Naive thymus-derived CD8-positive, alpha-beta T cell (primary cell): Measurements from ENCODE around the gene RAVER1. TPM values are rescaled to one million over a fixed set of nuclear protein-coding genes. Genes with fewer than 3 reads are reported as not detected.
A peak's percentile ranks its signal among the peaks of the same experiment; 100 is the strongest.

Source experiments
- ATAC-seq, 2 donors: fragments of 150-1000 bp; cut with Tn5 transposase in 1 of 2; sonication (Bioruptor Pico), chemical (Tn5 transposase) in 1 of 2; 1 replicate in 1 of 2; 2 replicates in 1 of 2; pipeline ENCODE4 v1.10.0; 2021; ENCODE audit warnings: mild to moderate bottlenecking in 2 of 2, moderate library complexity in 2 of 2
- POLR2A ChIA-PET: fragments of 350-600 bp; sonication (Branson Sonifier 250); formaldehyde crosslinking; loops from one replicate; lab custom pipeline; 2021; ENCODE audit warnings: antibody characterized with exemption; lab: Charles Lee
- DNase-seq, 10 donors: peaks; one replicate each; pipeline versions ENCODE4 v3.0.0 to v3.0.0-alpha.2; 2020 to 2022
- H3K27ac Mint-ChIP-seq, 10 donors: one replicate each; pipeline ENCODE4 v1.8.0; 2020 to 2022; ENCODE audit warnings: mild to moderate bottlenecking in 10 of 10, mixed read lengths in 10 of 10, moderate library complexity in 4 of 10, inconsistent platforms in 1 of 10
- H3K27me3 Mint-ChIP-seq, 5 donors: one replicate each; pipeline ENCODE4 v1.8.0; 2021 to 2022; ENCODE audit warnings: mixed read lengths in 5 of 5
- H3K36me3 Mint-ChIP-seq, 3 donors: one replicate each; pipeline ENCODE4 v1.8.0; 2020 to 2022; ENCODE audit warnings: mixed read lengths in 3 of 3, mild to moderate bottlenecking in 2 of 3, inconsistent platforms in 1 of 3
- H3K4me1 Mint-ChIP-seq, 4 donors: one replicate each; pipeline ENCODE4 v1.8.0; 2021 to 2022; ENCODE audit warnings: mixed read lengths in 4 of 4
- H3K4me3 Mint-ChIP-seq, 10 donors: one replicate each; pipeline ENCODE4 v1.8.0; 2020 to 2022; ENCODE audit warnings: mild to moderate bottlenecking in 10 of 10, mixed read lengths in 10 of 10, moderate library complexity in 6 of 10, inconsistent platforms in 1 of 10
- H3K9me3 Mint-ChIP-seq, 9 donors: one replicate each; pipeline ENCODE4 v1.8.0; 2020 to 2022; ENCODE audit warnings: mixed read lengths in 9 of 9, mild to moderate bottlenecking in 3 of 9, inconsistent platforms in 1 of 9, moderate library complexity in 1 of 9
- polyA plus RNA-seq, 3 donors: library from polyadenylated mRNA; unstranded; fragments of 300-500 nt; fragmentation: Illumina TruSeq; gene quantifications; one replicate each; pipeline ENCODE4 v1.2.3, GENCODE V29; 2021
- total RNA-seq, 8 experiments: library from RNA in 2 of 8; stranded (reverse) in 2 of 8; gene quantifications; one replicate each; pipeline ENCODE4 v1.2.3 and lab custom pipeline; 2021 to 2026

The RAVER1 gene
- total and polyA plus RNA-seq, 5 experiments from 2014 or later: 11.2 to 55.8 (median 23.6) TPM

- no peak for ATAC-seq
These were observed 61.7 kb downstream of the RAVER1 start for GRCh38 chr19:10271543-10272086.

DNA sequence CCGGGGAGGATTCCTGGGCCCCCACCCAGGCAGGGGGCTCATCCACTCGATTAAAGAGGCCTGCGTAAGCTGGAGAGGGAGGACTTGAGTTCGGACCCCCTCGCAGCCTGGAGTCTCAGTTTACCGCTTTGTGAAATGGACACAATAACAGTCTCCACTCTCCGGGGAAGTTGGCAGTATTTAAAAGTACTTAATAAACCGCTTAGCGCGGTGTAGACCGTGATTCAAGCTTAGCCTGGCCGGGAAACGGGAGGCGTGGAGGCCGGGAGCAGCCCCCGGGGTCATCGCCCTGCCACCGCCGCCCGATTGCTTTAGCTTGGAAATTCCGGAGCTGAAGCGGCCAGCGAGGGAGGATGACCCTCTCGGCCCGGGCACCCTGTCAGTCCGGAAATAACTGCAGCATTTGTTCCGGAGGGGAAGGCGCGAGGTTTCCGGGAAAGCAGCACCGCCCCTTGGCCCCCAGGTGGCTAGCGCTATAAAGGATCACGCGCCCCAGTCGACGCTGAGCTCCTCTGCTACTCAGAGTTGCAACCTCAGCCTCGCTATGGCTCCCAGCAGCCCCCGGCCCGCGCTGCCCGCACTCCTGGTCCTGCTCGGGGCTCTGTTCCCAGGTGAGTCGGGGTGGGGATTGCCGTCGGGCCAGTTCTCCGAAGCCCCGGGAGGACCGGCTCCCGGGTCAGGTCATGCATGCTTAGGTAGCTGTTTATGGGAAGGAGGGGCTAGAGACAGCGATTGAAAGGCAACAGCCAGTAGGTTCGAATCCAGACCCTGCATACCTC lies 62.5 kb downstream of the RAVER1 start, which contains the start of gene ICAM1:
TSS of gene ICAM1 (plus strand) at position 505 of the 779 bp plus-strand sequence. CDS start at position 545, 40 bp downstream.
- ATAC-seq (peak; percentile 61 to 64), DNase-seq (peak; percentile 41 to 76 (median 60))
- Mint-ChIP-seq H3K4me3 (peak within 1 kb of the TSS; percentile 76 to 88 (median 84)), H3K27me3 (no peaks in the 10 kb centered on the region), H3K36me3 (peaks cover 0 to 12% (median 0%) of the 10 kb centered on the region in 3 donors), H3K27ac (peak within 1 kb of the TSS; percentile 75 to 92 (median 88)), H3K9me3 (no peaks in the 10 kb centered on the region), H3K4me1 (peaks cover 6 to 30% (median 25%) of the 10 kb centered on the region in 4 donors)
- POLR2A ChIA-PET: interaction anchor here (0.5 to 3.8 kb wide), 23 partner anchors 9 to 164 kb away, joined by 3 to 52 read pairs (median 4); partner anchors contain the start of genes CDC37, ICAM5, MRPL4 and PPAN

More at GRCh38 chr19:10271543-10272086, 61.7 kb downstream of the RAVER1 start:
- H3K27me3 Mint-ChIP-seq: no peaks in the 10 kb centered on the region
- no peaks in the 10 kb centered on the region for H3K9me3 Mint-ChIP-seq
- peak overlapping the region; percentile 75 to 92 (median 88) for H3K27ac Mint-ChIP-seq
- peaks cover 6 to 30% (median 25%) of the 10 kb centered on the region in 4 donors for H3K4me1 Mint-ChIP-seq
- H3K4me3 Mint-ChIP-seq: peak overlapping the region; percentile 76 to 88 (median 84)
- peaks cover 0 to 13% (median 0%) of the 10 kb centered on the region in 3 donors for H3K36me3 Mint-ChIP-seq
- POLR2A ChIA-PET: interaction anchor here (0.7 to 3.8 kb wide), 13 partner anchors 9 to 165 kb away, joined by 3 to 52 read pairs (median 6); partner anchors contain the start of genes ICAM5, MRPL4, PPAN and RAVER1
- DNase-seq: peak in 1 of 10 donors; percentile 42

DNA sequence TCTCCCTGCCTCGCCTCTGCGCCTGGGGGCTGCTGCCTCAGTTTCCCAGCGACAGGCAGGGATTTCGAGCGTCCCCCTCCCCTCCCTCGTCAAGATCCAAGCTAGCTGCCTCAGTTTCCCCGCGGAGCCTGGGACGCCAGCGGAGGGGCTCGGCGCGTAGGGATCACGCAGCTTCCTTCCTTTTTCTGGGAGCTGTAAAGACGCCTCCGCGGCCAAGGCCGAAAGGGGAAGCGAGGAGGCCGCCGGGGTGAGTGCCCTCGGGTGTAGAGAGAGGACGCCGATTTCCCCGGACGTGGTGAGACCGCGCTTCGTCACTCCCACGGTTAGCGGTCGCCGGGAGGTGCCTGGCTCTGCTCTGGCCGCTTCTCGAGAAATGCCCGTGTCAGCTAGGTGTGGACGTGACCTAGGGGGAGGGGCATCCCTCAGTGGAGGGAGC lies 63.1 kb downstream of the RAVER1 start:
- Mint-ChIP-seq H3K27me3 (no peaks in the 10 kb centered on the region), H3K4me3 (peak overlapping the region; percentile 76 to 88 (median 84)), H3K27ac (peak overlapping the region; percentile 60 to 92 (median 88)), H3K36me3 (peaks cover 0 to 8% (median 0%) of the 10 kb centered on the region in 3 donors), H3K9me3 (no peaks in the 10 kb centered on the region), H3K4me1 (peaks cover 6 to 30% (median 25%) of the 10 kb centered on the region in 4 donors)
- DNase-seq (peak in 8 of 10 donors; percentile 40 to 80 (median 56)), ATAC-seq (peak; percentile 56 to 59)
- POLR2A ChIA-PET: interaction anchor here (0.7 to 3.8 kb wide), 15 partner anchors 10 to 135 kb away, joined by 3 to 52 read pairs (median 5); partner anchors contain the start of genes CDC37, ICAM5, MRPL4 and RAVER1

DNA sequence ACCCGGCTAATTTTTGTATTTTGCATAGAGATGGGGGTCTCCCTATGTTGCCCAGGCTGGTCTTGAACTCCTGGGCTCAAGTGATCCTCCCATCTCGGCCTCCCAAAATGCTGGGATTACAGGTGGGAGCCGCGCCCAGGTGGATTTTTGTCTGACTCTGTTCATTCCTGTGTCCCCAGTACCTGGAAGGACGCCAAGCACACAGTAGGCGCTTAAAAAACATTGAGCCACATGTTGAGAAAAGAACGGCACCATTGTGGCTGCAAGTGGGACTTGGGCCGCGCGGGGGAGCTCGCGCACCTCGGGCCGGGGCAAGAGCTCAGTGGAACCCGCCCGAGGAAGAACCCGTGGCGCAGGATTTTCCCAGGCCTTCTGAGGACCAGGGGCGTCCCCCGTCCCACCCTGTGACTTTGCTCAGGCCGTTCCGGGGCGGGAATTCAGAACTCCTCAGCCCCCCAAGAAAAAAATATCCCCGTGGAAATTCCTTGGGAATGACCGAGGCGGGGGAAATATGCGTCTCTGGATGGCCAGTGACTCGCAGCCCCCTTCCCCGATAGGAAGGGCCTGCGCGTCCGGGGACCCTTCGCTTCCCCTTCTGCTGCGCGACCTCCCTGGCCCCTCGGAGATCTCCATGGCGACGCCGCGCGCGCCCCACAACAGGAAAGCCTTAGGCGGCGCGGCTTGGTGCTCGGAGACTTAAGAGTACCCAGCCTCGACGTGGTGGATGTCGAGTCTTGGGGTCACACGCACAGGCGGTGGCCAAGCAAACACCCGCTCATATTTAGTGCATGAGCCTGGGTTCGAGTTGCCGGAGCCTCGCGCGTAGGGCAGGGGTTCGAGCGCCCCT lies 63.8 kb downstream of the RAVER1 start:
- Mint-ChIP-seq H3K27ac (peak overlapping the region; percentile 72 to 92 (median 88)), H3K4me3 (peak overlapping the region; percentile 76 to 88 (median 84))
- peak; percentile 75 to 76 for ATAC-seq

GRCh38 chr19:10268071-10268470 lies 65.3 kb downstream of the RAVER1 start:
- peak overlapping the region in 1 of 10 donors; percentile 9 for H3K27ac Mint-ChIP-seq
- DNase-seq (no peak), ATAC-seq (no peak)
- no peaks in the 10 kb centered on the region for H3K36me3 Mint-ChIP-seq
- H3K27me3 Mint-ChIP-seq: no peaks in the 10 kb centered on the region
- H3K9me3 Mint-ChIP-seq: no peaks in the 10 kb centered on the region
- POLR2A ChIA-PET: interaction anchor here (3.8 kb wide), 1 partner anchor 119 kb away, joined by 52 read pairs; no protein-coding TSS in a partner anchor
- no peak overlapping the region for H3K4me3 Mint-ChIP-seq
- H3K4me1 Mint-ChIP-seq: peaks cover 4 to 26% (median 24%) of the 10 kb centered on the region in 4 donors

More for the DNA sequence above, 63.8 kb downstream of the RAVER1 start:
- Mint-ChIP-seq H3K9me3 (no peaks in the 10 kb centered on the region), H3K36me3 (peaks cover 0 to 2% (median 0%) of the 10 kb centered on the region in 3 donors), H3K27me3 (no peaks in the 10 kb centered on the region), H3K4me1 (peaks cover 4 to 30% (median 25%) of the 10 kb centered on the region in 4 donors)
- DNase-seq: peak; percentile 73 to 91 (median 85)
- POLR2A ChIA-PET: interaction anchor here (0.6 to 3.8 kb wide), 11 partner anchors 10 to 134 kb away, joined by 3 to 52 read pairs (median 6); partner anchors contain the start of genes CDC37, ICAM5, RAVER1 and TYK2

DNA sequence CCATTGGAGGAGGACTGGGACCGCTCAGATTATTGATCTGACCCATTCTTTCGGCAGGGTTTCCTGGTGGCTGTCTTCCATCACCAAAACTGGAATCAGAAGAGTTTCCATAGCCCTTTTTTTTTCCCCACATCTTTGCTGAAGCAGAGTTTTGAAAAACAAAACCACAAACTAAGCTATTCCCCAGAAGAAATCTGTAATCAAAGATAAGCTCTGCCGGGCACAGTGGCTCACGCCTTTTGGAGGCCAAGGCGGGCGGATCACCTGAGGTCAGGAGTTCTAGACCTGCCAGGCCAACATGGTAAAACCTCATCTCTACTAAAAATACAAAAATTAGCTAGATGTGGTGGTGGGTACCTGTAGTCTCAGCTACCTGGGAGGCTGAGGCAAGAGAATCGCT lies 66.6 kb downstream of the RAVER1 start:
- no peaks in the 10 kb centered on the region for H3K36me3 Mint-ChIP-seq
- no peaks in the 10 kb centered on the region for H3K9me3 Mint-ChIP-seq
- H3K4me1 Mint-ChIP-seq: peaks cover 4 to 24% (median 16%) of the 10 kb centered on the region in 4 donors
- DNase-seq (no peak), ATAC-seq (no peak)
- POLR2A ChIA-PET: no interaction called here
- H3K4me3 Mint-ChIP-seq: no peak overlapping the region
- H3K27me3 Mint-ChIP-seq: no peaks in the 10 kb centered on the region
- no peak overlapping the region for H3K27ac Mint-ChIP-seq

Other genes with a start within 250 kb of the RAVER1 start
- 100 to 1,000 TPM; 109 to 113 TPM for gene SHFL, start 247.2 kb downstream of the RAVER1 start, total RNA-seq
- gene SHFL, start 247.2 kb downstream of the RAVER1 start, polyA plus RNA-seq: 10 to 100 TPM; 32.0 to 51.3 (median 34.6) TPM
- 1 to 10 TPM; 1.3 to 1.8 TPM for gene ANGPTL6, start 230.9 kb downstream of the RAVER1 start, total RNA-seq
- under 1 TPM; 0.54 to 0.82 (median 0.65) TPM for gene ANGPTL6, start 230.9 kb downstream of the RAVER1 start, polyA plus RNA-seq
- 100 to 1,000 TPM; 109 to 122 TPM for gene PPAN, start 227.2 kb downstream of the RAVER1 start, total RNA-seq
- gene PPAN, start 227.2 kb downstream of the RAVER1 start, polyA plus RNA-seq: 10 to 100 TPM; 15.7 to 42.7 (median 25.8) TPM
- gene P2RY11, start 221.8 kb downstream of the RAVER1 start, total RNA-seq: 10 to 100 TPM; 61.4 to 68.0 TPM
- 1 to 10 TPM; 2.2 to 4.2 (median 2.9) TPM for gene P2RY11, start 221.8 kb downstream of the RAVER1 start, polyA plus RNA-seq
- 100 to 1,000 TPM; 363 to 378 TPM for gene EIF3G, start 213.6 kb downstream of the RAVER1 start, total RNA-seq
- gene EIF3G, start 213.6 kb downstream of the RAVER1 start, polyA plus RNA-seq: 100 to 1,000 TPM; 226 to 282 (median 269) TPM
- gene DNMT1, start 138.6 kb downstream of the RAVER1 start, total RNA-seq: 100 to 1,000 TPM; 228 to 231 TPM
- gene DNMT1, start 138.6 kb downstream of the RAVER1 start, polyA plus RNA-seq: 100 to 1,000 TPM in 2 of 3 donors, 10 to 100 TPM in 1; 93.7 to 146 (median 142) TPM
- 1 to 10 TPM; 3.0 TPM for gene S1PR2, start 102.2 kb downstream of the RAVER1 start, total RNA-seq
- gene S1PR2, start 102.2 kb downstream of the RAVER1 start, polyA plus RNA-seq: under 1 TPM; 0.18 to 0.60 (median 0.48) TPM
- gene MRPL4, start 81.3 kb downstream of the RAVER1 start, total RNA-seq: 10 to 100 TPM; 47.9 to 50.8 TPM
- 10 to 100 TPM; 25.3 to 50.6 (median 31.3) TPM for gene MRPL4, start 81.3 kb downstream of the RAVER1 start, polyA plus RNA-seq
- 1 to 10 TPM; 1.9 to 2.0 TPM for gene ICAM1, start 62.4 kb downstream of the RAVER1 start, total RNA-seq
- 1 to 10 TPM; 1.2 to 3.9 (median 2.8) TPM for gene ICAM1, start 62.4 kb downstream of the RAVER1 start, polyA plus RNA-seq
- under 1 TPM in 1 of 2 experiments, not detected in 1; 0.57 TPM for gene ICAM4, start 46.6 kb downstream of the RAVER1 start, total RNA-seq
- under 1 TPM in 2 of 3 donors, not detected in 1; 0.22 to 0.42 TPM for gene ICAM4, start 46.6 kb downstream of the RAVER1 start, polyA plus RNA-seq
- not detected for gene ICAM5, start 43.6 kb downstream of the RAVER1 start, total RNA-seq
- not detected for gene ICAM5, start 43.6 kb downstream of the RAVER1 start, polyA plus RNA-seq
- 10 to 100 TPM; 10.0 to 12.2 TPM for gene ZGLP1, start 23.7 kb downstream of the RAVER1 start, total RNA-seq
- under 1 TPM in 1 of 3 donors, not detected in 2; 0.27 TPM for gene ZGLP1, start 23.7 kb downstream of the RAVER1 start, polyA plus RNA-seq
- gene FDX2, start 17.5 kb downstream of the RAVER1 start, total RNA-seq: 10 to 100 TPM; 11.9 to 14.9 TPM
- gene FDX2, start 17.5 kb downstream of the RAVER1 start, polyA plus RNA-seq: 10 to 100 TPM; 14.3 to 26.7 (median 18.4) TPM
- 100 to 1,000 TPM; 122 to 127 TPM for gene ICAM3, start 6.1 kb upstream of the RAVER1 start, total RNA-seq
- 100 to 1,000 TPM; 214 to 229 (median 221) TPM for gene ICAM3, start 6.1 kb upstream of the RAVER1 start, polyA plus RNA-seq
- 100 to 1,000 TPM; 313 to 319 TPM for gene TYK2, start 47.0 kb upstream of the RAVER1 start, total RNA-seq
- 10 to 100 TPM; 33.4 to 50.3 (median 43.9) TPM for gene TYK2, start 47.0 kb upstream of the RAVER1 start, polyA plus RNA-seq
- gene CDC37, start 70.0 kb upstream of the RAVER1 start, total RNA-seq: 100 to 1,000 TPM; 155 to 158 TPM
- gene CDC37, start 70.0 kb upstream of the RAVER1 start, polyA plus RNA-seq: 10 to 100 TPM; 63.2 to 81.1 (median 65.6) TPM
- gene PDE4A, start 87.0 kb upstream of the RAVER1 start, total RNA-seq: under 1 TPM; 0.88 to 0.99 TPM
- 1 to 10 TPM in 2 of 3 donors, under 1 TPM in 1; 0.33 to 2.5 (median 1.9) TPM for gene PDE4A, start 87.0 kb upstream of the RAVER1 start, polyA plus RNA-seq
- 10 to 100 TPM; 34.6 to 35.2 TPM for gene KEAP1, start 169.8 kb upstream of the RAVER1 start, total RNA-seq
- gene KEAP1, start 169.8 kb upstream of the RAVER1 start, polyA plus RNA-seq: 10 to 100 TPM; 15.1 to 25.7 (median 20.1) TPM
- under 1 TPM; 0.81 to 0.85 TPM for gene S1PR5, start 183.9 kb upstream of the RAVER1 start, total RNA-seq
- 10 to 100 TPM in 1 of 3 donors, 1 to 10 TPM in 1, under 1 TPM in 1; 0.99 to 77.2 (median 2.1) TPM for gene S1PR5, start 183.9 kb upstream of the RAVER1 start, polyA plus RNA-seq
- 10 to 100 TPM; 52.0 to 53.4 TPM for gene ATG4D, start 210.4 kb upstream of the RAVER1 start, total RNA-seq
- gene ATG4D, start 210.4 kb upstream of the RAVER1 start, polyA plus RNA-seq: 10 to 100 TPM in 2 of 3 donors, 1 to 10 TPM in 1; 9.2 to 19.3 (median 12.2) TPM
- gene KRI1, start 232.5 kb upstream of the RAVER1 start, total RNA-seq: 10 to 100 TPM; 57.8 to 68.4 TPM
- 10 to 100 TPM; 12.8 to 46.9 (median 20.9) TPM for gene KRI1, start 232.5 kb upstream of the RAVER1 start, polyA plus RNA-seq
- gene CDKN2D, start 235.4 kb upstream of the RAVER1 start, total RNA-seq: 10 to 100 TPM; 27.2 to 28.1 TPM
- gene CDKN2D, start 235.4 kb upstream of the RAVER1 start, polyA plus RNA-seq: 100 to 1,000 TPM in 2 of 3 donors, 10 to 100 TPM in 1; 81.6 to 145 (median 108) TPM